ENCODE results near the gene TTC7B.

TTC7B gene

GRCh38 chr14:90741682-90741946 lies 74.6 kb downstream of the TTC7B start:
- no peaks in the 10 kb centered on the region for H3K27me3 ChIP-seq (ENCODE audit: insufficient read depth, poor library complexity, severe bottlenecking)
- H3K27ac ChIP-seq (replicated peaks), result no peak overlapping the region
- TF ChIP-seq POLR2AphosphoS5 (IDR thresholded peaks at IDR 0.05; ENCODE audit: low read depth) (no peak), SPI1 (IDR thresholded peaks at IDR 0.05; ENCODE audit: borderline replicate concordance, low read depth) (no peak), CTCF (IDR thresholded peaks at IDR 0.05; ENCODE audit: insufficient read depth, low read length) (no peak), REST (IDR thresholded peaks at IDR 0.05; ENCODE audit: insufficient replicate concordance, low read depth) (no peak), GABPA (IDR thresholded peaks at IDR 0.05; ENCODE audit: low read depth) (no peak)
- no peak for DNase-seq (ENCODE audit: low read depth in 1 of 2, low spot score in 1 of 2)
- no peak overlapping the region for H3K4me3 ChIP-seq (replicated peaks; ENCODE audit: insufficient read depth, low read length)

GRCh38 chr14:90740946-90741681 lies 75.1 kb downstream of the TTC7B start:
- Histone ChIP-seq H3K4me3 (replicated peaks; ENCODE audit: insufficient read depth, low read length) (no peak overlapping the region), H3K27me3 (ENCODE audit: insufficient read depth, poor library complexity, severe bottlenecking) (no peaks in the 10 kb centered on the region), H3K27ac (replicated peaks) (no peak overlapping the region)
- no peak for DNase-seq (ENCODE audit: low read depth in 1 of 2, low spot score in 1 of 2)
- TF ChIP-seq POLR2AphosphoS5 (IDR thresholded peaks at IDR 0.05; ENCODE audit: low read depth) (no peak), CTCF (IDR thresholded peaks at IDR 0.05; ENCODE audit: insufficient read depth, low read length) (no peak), GABPA (IDR thresholded peaks at IDR 0.05; ENCODE audit: low read depth) (no peak), REST (IDR thresholded peaks at IDR 0.05; ENCODE audit: insufficient replicate concordance, low read depth) (no peak), SPI1 (IDR thresholded peaks at IDR 0.05; ENCODE audit: borderline replicate concordance, low read depth) (no peak)

GRCh38 chr14:90740081-90740480 lies 76.1 kb downstream of the TTC7B start:
- H3K27me3 ChIP-seq (ENCODE audit: insufficient read depth, poor library complexity, severe bottlenecking), result no peaks in the 10 kb centered on the region
- H3K4me3 ChIP-seq (replicated peaks; ENCODE audit: insufficient read depth, low read length), result no peak overlapping the region
- TF ChIP-seq SPI1 (IDR thresholded peaks at IDR 0.05; ENCODE audit: borderline replicate concordance, low read depth), result no peak
- TF ChIP-seq POLR2AphosphoS5 (IDR thresholded peaks at IDR 0.05; ENCODE audit: low read depth), result no peak
- no peak for TF ChIP-seq CTCF (IDR thresholded peaks at IDR 0.05; ENCODE audit: insufficient read depth, low read length)
- TF ChIP-seq REST (IDR thresholded peaks at IDR 0.05; ENCODE audit: insufficient replicate concordance, low read depth), result no peak
- TF ChIP-seq GABPA (IDR thresholded peaks at IDR 0.05; ENCODE audit: low read depth), result no peak
- H3K27ac ChIP-seq (replicated peaks), result no peak overlapping the region
- DNase-seq (ENCODE audit: low read depth in 1 of 2, low spot score in 1 of 2), result no peak

Data from HL-60 (cell line).